Measurements from ENCODE around the gene DNAH10.

DNAH10 gene

DNA sequence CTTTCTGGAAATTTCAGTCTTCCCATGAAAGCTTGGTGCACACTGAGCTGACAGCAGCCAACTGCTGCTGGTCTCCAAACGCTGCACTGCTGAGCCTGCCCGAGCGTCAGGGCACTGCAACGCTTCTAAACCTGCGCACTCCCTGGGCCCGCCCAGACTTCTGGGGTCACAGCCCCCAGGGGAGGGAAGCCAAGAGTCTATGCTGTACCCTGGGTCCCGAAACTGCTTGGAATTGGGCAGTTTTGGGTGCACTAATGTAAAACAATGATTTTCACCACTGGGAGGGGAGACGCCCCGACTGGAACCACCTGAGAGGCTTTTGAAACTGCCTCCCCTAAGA lies 178.5 kb downstream of the DNAH10 start:
- TF ChIP-seq EZH2phosphoT487 (IDR thresholded peaks at IDR 0.05; ENCODE audit: borderline replicate concordance), result no peak
- TF ChIP-seq, protein P1, sequence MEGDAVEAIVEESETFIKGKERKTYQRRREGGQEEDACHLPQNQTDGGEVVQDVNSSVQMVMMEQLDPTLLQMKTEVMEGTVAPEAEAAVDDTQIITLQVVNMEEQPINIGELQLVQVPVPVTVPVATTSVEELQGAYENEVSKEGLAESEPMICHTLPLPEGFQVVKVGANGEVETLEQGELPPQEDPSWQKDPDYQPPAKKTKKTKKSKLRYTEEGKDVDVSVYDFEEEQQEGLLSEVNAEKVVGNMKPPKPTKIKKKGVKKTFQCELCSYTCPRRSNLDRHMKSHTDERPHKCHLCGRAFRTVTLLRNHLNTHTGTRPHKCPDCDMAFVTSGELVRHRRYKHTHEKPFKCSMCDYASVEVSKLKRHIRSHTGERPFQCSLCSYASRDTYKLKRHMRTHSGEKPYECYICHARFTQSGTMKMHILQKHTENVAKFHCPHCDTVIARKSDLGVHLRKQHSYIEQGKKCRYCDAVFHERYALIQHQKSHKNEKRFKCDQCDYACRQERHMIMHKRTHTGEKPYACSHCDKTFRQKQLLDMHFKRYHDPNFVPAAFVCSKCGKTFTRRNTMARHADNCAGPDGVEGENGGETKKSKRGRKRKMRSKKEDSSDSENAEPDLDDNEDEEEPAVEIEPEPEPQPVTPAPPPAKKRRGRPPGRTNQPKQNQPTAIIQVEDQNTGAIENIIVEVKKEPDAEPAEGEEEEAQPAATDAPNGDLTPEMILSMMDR (conservative IDR thresholded peaks at IDR 0.05; ENCODE audit: low read length), result no peak
- H3K36me3 ChIP-seq (ENCODE audit: insufficient read depth, low read length), result no peaks in the 10 kb centered on the region

DNA sequence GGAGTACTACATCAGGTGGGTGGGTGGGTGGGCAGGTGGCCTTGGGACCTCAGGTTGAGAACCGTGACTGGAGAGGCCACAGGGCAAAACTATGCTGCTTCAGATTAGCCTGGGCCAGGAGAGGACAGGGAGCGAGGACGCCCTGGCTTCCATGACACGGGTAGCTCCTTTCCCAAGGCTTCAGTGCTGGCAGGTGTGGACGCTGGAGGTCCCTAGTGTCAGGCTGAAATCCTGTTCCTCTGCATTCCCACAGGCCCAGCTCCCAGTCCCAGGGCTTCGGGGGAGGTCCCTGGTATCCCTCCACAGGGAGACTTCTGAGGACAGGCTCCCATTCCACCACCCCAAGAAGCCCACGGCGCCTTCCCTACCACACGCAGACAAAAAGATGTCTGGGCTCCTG lies 178.9 kb downstream of the DNAH10 start:
- Histone ChIP-seq H3K9ac (ENCODE audit: low read depth, low read length, poor library complexity, severe bottlenecking) (no peak overlapping the region), H4K20me1 (ENCODE audit: insufficient read depth, low read length, poor library complexity, severe bottlenecking) (no peaks in the 10 kb centered on the region), H3K4me1 (ENCODE audit: insufficient read depth, low read length, poor library complexity, severe bottlenecking) (peaks cover 14% of the 10 kb centered on the region), H3K79me2 (ENCODE audit: insufficient read depth, low read length) (no peaks in the 10 kb centered on the region), H3F3A (ENCODE audit: low read depth) (no peaks in the 10 kb centered on the region), H3K4me2 (ENCODE audit: low read depth, low read length, poor library complexity, severe bottlenecking) (no peak overlapping the region), H2AFZ (ENCODE audit: low read length) (no peak overlapping the region), H3K9me2 (replicated peaks; ENCODE audit: low read depth, low read length) (no peaks in the 10 kb centered on the region), H3K4me3 (ENCODE audit: low read length, poor library complexity, severe bottlenecking) (no peak overlapping the region), H3K9me3 (ENCODE audit: insufficient read depth, low read depth, low read length) (no peaks in the 10 kb centered on the region), H3K27me3 (ENCODE audit: insufficient read depth, low read length, poor library complexity, severe bottlenecking) (no peaks in the 10 kb centered on the region), H3K36me3 (ENCODE audit: insufficient read depth, low read length) (no peaks in the 10 kb centered on the region)
- TF ChIP-seq, protein P1 (conservative IDR thresholded peaks at IDR 0.05; ENCODE audit: low read length), result no peak
- TF ChIP-seq EZH2phosphoT487 (IDR thresholded peaks at IDR 0.05; ENCODE audit: borderline replicate concordance), result no peak

More for the DNA sequence above, 178.5 kb downstream of the DNAH10 start:
- H3K9ac ChIP-seq (ENCODE audit: low read depth, low read length, poor library complexity, severe bottlenecking), result no peak overlapping the region
- no peaks in the 10 kb centered on the region for H4K20me1 ChIP-seq (ENCODE audit: insufficient read depth, low read length, poor library complexity, severe bottlenecking)
- no peak overlapping the region for H3K4me3 ChIP-seq (ENCODE audit: low read length, poor library complexity, severe bottlenecking)
- no peaks in the 10 kb centered on the region for H3F3A ChIP-seq (ENCODE audit: low read depth)
- H2AFZ ChIP-seq (ENCODE audit: low read length), result no peak overlapping the region
- no peak overlapping the region for H3K4me2 ChIP-seq (ENCODE audit: low read depth, low read length, poor library complexity, severe bottlenecking)
- H3K79me2 ChIP-seq (ENCODE audit: insufficient read depth, low read length), result no peaks in the 10 kb centered on the region
- H3K9me2 ChIP-seq (replicated peaks; ENCODE audit: low read depth, low read length), result no peaks in the 10 kb centered on the region
- no peaks in the 10 kb centered on the region for H3K9me3 ChIP-seq (ENCODE audit: insufficient read depth, low read depth, low read length)
- no peaks in the 10 kb centered on the region for H3K27me3 ChIP-seq (ENCODE audit: insufficient read depth, low read length, poor library complexity, severe bottlenecking)
- peaks cover 14% of the 10 kb centered on the region for H3K4me1 ChIP-seq (ENCODE audit: insufficient read depth, low read length, poor library complexity, severe bottlenecking)

DNA sequence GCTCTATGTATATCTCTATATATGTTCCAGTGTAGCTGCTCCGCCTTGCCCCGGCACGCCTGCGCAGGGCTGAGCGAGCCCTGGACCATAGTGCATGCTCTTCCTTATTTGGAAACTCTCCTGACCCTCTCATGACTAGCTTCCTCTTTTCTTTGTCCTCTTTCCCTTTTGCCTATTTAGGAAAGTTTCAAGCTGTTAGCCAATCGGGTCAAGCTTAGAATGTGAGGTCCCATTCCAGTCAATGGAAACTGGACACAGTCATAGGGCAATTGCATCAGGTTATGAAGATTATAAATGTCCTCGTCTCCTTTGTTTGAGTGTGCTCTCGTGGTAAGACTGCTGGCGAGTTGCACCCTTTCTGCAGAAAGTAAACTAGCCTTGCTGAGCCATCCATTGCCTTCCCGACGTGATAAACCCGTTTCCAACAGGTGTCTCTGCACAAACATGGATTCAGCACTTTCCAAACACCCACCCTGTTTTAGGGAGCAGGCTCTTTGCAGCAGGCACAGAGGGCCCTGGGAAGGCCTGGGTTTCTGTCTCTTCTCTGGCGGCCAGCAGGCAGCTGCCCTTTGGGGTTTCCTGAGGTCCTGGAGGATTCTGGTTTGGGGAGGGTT lies 179.6 kb downstream of the DNAH10 start:
- Histone ChIP-seq H3K4me2 (ENCODE audit: low read depth, low read length, poor library complexity, severe bottlenecking) (no peak overlapping the region), H2AFZ (ENCODE audit: low read length) (no peak overlapping the region), H3K36me3 (ENCODE audit: insufficient read depth, low read length) (no peaks in the 10 kb centered on the region), H3K4me1 (ENCODE audit: insufficient read depth, low read length, poor library complexity, severe bottlenecking) (peaks cover 14% of the 10 kb centered on the region), H3K4me3 (ENCODE audit: low read length, poor library complexity, severe bottlenecking) (no peak overlapping the region), H3K9ac (ENCODE audit: low read depth, low read length, poor library complexity, severe bottlenecking) (no peak overlapping the region), H3K79me2 (ENCODE audit: insufficient read depth, low read length) (no peaks in the 10 kb centered on the region), H3F3A (ENCODE audit: low read depth) (no peaks in the 10 kb centered on the region), H3K9me3 (ENCODE audit: insufficient read depth, low read depth, low read length) (no peaks in the 10 kb centered on the region), H3K27me3 (ENCODE audit: insufficient read depth, low read length, poor library complexity, severe bottlenecking) (no peaks in the 10 kb centered on the region), H4K20me1 (ENCODE audit: insufficient read depth, low read length, poor library complexity, severe bottlenecking) (no peaks in the 10 kb centered on the region), H3K9me2 (replicated peaks; ENCODE audit: low read depth, low read length) (no peaks in the 10 kb centered on the region)
- no peak for TF ChIP-seq EZH2phosphoT487 (IDR thresholded peaks at IDR 0.05; ENCODE audit: borderline replicate concordance)
- TF ChIP-seq, protein P1 (conservative IDR thresholded peaks at IDR 0.05; ENCODE audit: low read length), result no peak

All from Loucy (cell line).